ENCODE data around the gene ST6GALNAC6. TPM values are rescaled to one million over a fixed set of nuclear protein-coding genes. Genes with fewer than 3 reads are reported as not detected.

ST6GALNAC6 gene
- polyA plus RNA-seq, 1 donor from 2014 or later, result 44.2 TPM

DNA sequence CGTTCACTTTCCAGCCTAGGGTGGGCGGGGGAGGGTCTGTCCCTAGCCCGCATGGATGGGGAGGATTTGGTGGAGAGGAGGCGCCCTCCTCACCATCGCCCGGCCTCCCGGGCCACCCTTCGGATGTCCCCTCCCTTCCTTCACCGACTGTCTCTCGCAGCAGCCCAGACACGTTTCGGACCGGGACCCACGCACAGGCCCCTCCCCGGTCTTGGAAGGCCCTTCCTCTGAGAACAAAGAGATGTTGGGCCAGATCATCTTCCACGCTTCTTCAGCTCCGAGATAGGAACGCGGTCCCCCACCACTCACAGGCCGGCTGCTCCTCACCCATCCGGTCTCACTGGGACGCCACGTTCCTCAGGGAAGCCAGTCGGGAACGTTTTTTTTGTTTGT lies 38.9 kb upstream of the ST6GALNAC6 start:
- Histone ChIP-seq H3K79me2 (replicated peaks; ENCODE audit: insufficient read depth, low read length) (peaks cover 11% of the 10 kb centered on the region), H3K27me3 (ENCODE audit: insufficient read depth, low read depth, low read length) (no peaks in the 10 kb centered on the region), H4K20me1 (ENCODE audit: insufficient read depth) (no peaks in the 10 kb centered on the region), H3K9me2 (ENCODE audit: insufficient read depth, low read length) (no peaks in the 10 kb centered on the region), H2AFZ (ENCODE audit: low read depth, low read length) (no peak overlapping the region), H3K9me3 (ENCODE audit: low read length) (no peaks in the 10 kb centered on the region), H3F3A (ENCODE audit: insufficient read depth, low read length, poor library complexity, severe bottlenecking) (no peaks in the 10 kb centered on the region), H3K9ac (ENCODE audit: low read length) (no peak overlapping the region), H3K4me3 (ENCODE audit: low read length) (no peak overlapping the region), H3K36me3 (ENCODE audit: insufficient read depth, low read length) (no peaks in the 10 kb centered on the region), H3K27ac (ENCODE audit: low read length) (no peak overlapping the region), H3K4me2 (ENCODE audit: low read length) (no peak overlapping the region)
- no peak for TF ChIP-seq MXI1 (conservative IDR thresholded peaks at IDR 0.05; ENCODE audit: poor library complexity, severe bottlenecking)
- no peak for TF ChIP-seq TAF1 (IDR thresholded peaks at IDR 0.05; ENCODE audit: low read depth)
- no peak for TF ChIP-seq EZH2 (IDR thresholded peaks at IDR 0.05; ENCODE audit: borderline replicate concordance, insufficient read depth, low read length, poor library complexity, severe bottlenecking)

DNA sequence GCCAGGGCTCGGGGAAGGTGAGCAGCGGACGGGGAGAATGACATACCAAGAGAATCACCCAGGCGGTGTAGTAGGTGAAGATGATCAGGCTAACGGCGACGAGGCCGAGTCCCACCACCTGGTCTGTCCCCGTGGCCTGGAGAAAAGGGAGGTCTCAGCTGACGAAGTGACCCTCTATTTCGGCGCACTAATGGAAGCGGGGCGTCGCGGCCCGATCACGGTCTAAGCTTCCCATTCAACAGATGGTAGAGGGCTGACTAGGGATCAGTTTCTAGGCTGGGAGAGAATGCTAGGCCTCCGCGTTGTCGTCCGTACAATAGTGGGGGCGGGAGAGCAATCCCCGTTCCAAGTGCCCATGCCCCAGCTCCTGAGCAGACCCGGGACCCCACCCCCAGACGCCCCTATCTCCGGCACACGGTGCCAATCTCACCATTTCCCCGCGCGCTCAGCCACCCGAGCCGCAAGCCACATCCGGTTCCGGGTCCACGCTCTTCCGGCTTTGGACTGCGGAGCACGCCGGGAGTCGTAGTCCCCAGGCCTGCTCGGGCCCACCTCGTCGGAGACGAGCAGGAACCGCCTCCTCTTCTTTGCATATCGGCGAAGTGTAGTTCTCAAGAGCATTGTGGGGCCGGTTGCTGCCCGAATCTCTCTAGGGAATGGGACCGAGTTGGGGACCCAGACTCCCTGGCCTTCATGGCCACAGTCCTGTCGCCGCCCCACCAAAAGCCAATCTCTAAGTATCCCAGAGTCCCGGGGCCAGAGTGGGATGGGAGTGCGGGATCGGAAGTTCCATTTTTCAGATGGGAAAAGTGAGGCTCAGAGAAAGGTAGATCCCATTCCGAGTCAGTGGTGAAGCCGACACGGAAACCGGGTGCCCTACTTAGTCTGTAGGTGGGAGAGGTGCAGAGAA lies 38.2 kb upstream of the ST6GALNAC6 start, which contains the start of gene DPM2:
DPM2 (minus strand) TSS at position 467 of the 910 bp plus-strand sequence; CDS start at position 433, 34 bp downstream.
- no peaks in the 10 kb centered on the region for H3K9me3 ChIP-seq (ENCODE audit: low read length)
- H3F3A ChIP-seq (ENCODE audit: insufficient read depth, low read length, poor library complexity, severe bottlenecking), result no peaks in the 10 kb centered on the region
- peak within 1 kb of the TSS; percentile 65 for H3K9ac ChIP-seq (ENCODE audit: low read length)
- no peaks in the 10 kb centered on the region for H3K36me3 ChIP-seq (ENCODE audit: insufficient read depth, low read length)
- peak within 1 kb of the TSS; percentile 69 for H2AFZ ChIP-seq (ENCODE audit: low read depth, low read length)
- no peaks in the 10 kb centered on the region for H3K9me2 ChIP-seq (ENCODE audit: insufficient read depth, low read length)
- TF ChIP-seq POLR2AphosphoS5 (IDR thresholded peaks at IDR 0.05), result peak; percentile 70
- no peak for TF ChIP-seq TAF1 (IDR thresholded peaks at IDR 0.05; ENCODE audit: low read depth)
- peak; percentile 82 for TF ChIP-seq MXI1 (conservative IDR thresholded peaks at IDR 0.05; ENCODE audit: poor library complexity, severe bottlenecking)
- H4K20me1 ChIP-seq (ENCODE audit: insufficient read depth), result no peaks in the 10 kb centered on the region
- peak within 1 kb of the TSS; percentile 95 for H3K4me2 ChIP-seq (ENCODE audit: low read length)
- peaks cover 11% of the 10 kb centered on the region for H3K79me2 ChIP-seq (replicated peaks; ENCODE audit: insufficient read depth, low read length)
- peak within 1 kb of the TSS; percentile 16 for H3K27ac ChIP-seq (ENCODE audit: low read length)
- H3K4me3 ChIP-seq (ENCODE audit: low read length), result peak within 1 kb of the TSS; percentile 92
- no peaks in the 10 kb centered on the region for H3K27me3 ChIP-seq (ENCODE audit: insufficient read depth, low read depth, low read length)

DNA sequence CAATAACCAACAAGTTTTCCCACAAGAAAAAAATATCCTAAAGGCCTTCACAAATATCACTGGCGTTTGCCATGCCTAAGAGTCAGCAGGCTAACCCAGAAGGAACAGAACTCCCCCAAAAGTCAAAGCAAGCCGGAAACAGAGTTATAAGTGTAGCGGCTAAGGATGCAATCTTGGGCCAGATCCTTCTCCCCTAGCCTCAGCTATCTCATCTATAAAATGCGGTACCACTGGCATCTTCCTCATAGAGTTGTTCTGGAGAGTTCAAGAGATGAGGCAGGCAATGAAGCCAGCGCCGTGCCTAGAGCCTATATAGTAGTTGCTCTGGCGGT lies 37.6 kb upstream of the ST6GALNAC6 start:
- peak overlapping the region; percentile 92 for H3K4me3 ChIP-seq (ENCODE audit: low read length)
- peak overlapping the region; percentile 95 for H3K4me2 ChIP-seq (ENCODE audit: low read length)
- no peaks in the 10 kb centered on the region for H4K20me1 ChIP-seq (ENCODE audit: insufficient read depth)
- H3K79me2 ChIP-seq (replicated peaks; ENCODE audit: insufficient read depth, low read length), result peaks cover 11% of the 10 kb centered on the region
- no peak overlapping the region for H2AFZ ChIP-seq (ENCODE audit: low read depth, low read length)
- no peaks in the 10 kb centered on the region for H3K9me3 ChIP-seq (ENCODE audit: low read length)
- H3K27me3 ChIP-seq (ENCODE audit: insufficient read depth, low read depth, low read length), result no peaks in the 10 kb centered on the region
- no peaks in the 10 kb centered on the region for H3K36me3 ChIP-seq (ENCODE audit: insufficient read depth, low read length)
- H3K27ac ChIP-seq (ENCODE audit: low read length), result no peak overlapping the region
- H3F3A ChIP-seq (ENCODE audit: insufficient read depth, low read length, poor library complexity, severe bottlenecking), result no peaks in the 10 kb centered on the region
- no peaks in the 10 kb centered on the region for H3K9me2 ChIP-seq (ENCODE audit: insufficient read depth, low read length)
- no peak for TF ChIP-seq TAF1 (IDR thresholded peaks at IDR 0.05; ENCODE audit: low read depth)
- TF ChIP-seq MXI1 (conservative IDR thresholded peaks at IDR 0.05; ENCODE audit: poor library complexity, severe bottlenecking), result no peak
- no peak for TF ChIP-seq RAD21 (conservative IDR thresholded peaks at IDR 0.05)
- no peak for TF ChIP-seq EP300 (conservative IDR thresholded peaks at IDR 0.05; ENCODE audit: poor library complexity, severe bottlenecking)
- TF ChIP-seq, protein P1, sequence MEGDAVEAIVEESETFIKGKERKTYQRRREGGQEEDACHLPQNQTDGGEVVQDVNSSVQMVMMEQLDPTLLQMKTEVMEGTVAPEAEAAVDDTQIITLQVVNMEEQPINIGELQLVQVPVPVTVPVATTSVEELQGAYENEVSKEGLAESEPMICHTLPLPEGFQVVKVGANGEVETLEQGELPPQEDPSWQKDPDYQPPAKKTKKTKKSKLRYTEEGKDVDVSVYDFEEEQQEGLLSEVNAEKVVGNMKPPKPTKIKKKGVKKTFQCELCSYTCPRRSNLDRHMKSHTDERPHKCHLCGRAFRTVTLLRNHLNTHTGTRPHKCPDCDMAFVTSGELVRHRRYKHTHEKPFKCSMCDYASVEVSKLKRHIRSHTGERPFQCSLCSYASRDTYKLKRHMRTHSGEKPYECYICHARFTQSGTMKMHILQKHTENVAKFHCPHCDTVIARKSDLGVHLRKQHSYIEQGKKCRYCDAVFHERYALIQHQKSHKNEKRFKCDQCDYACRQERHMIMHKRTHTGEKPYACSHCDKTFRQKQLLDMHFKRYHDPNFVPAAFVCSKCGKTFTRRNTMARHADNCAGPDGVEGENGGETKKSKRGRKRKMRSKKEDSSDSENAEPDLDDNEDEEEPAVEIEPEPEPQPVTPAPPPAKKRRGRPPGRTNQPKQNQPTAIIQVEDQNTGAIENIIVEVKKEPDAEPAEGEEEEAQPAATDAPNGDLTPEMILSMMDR (IDR thresholded peaks at IDR 0.05; ENCODE audit: poor library complexity, severe bottlenecking), result no peak
- TF ChIP-seq EZH2 (IDR thresholded peaks at IDR 0.05; ENCODE audit: borderline replicate concordance, insufficient read depth, low read length, poor library complexity, severe bottlenecking), result no peak
- TF ChIP-seq, protein P2, sequence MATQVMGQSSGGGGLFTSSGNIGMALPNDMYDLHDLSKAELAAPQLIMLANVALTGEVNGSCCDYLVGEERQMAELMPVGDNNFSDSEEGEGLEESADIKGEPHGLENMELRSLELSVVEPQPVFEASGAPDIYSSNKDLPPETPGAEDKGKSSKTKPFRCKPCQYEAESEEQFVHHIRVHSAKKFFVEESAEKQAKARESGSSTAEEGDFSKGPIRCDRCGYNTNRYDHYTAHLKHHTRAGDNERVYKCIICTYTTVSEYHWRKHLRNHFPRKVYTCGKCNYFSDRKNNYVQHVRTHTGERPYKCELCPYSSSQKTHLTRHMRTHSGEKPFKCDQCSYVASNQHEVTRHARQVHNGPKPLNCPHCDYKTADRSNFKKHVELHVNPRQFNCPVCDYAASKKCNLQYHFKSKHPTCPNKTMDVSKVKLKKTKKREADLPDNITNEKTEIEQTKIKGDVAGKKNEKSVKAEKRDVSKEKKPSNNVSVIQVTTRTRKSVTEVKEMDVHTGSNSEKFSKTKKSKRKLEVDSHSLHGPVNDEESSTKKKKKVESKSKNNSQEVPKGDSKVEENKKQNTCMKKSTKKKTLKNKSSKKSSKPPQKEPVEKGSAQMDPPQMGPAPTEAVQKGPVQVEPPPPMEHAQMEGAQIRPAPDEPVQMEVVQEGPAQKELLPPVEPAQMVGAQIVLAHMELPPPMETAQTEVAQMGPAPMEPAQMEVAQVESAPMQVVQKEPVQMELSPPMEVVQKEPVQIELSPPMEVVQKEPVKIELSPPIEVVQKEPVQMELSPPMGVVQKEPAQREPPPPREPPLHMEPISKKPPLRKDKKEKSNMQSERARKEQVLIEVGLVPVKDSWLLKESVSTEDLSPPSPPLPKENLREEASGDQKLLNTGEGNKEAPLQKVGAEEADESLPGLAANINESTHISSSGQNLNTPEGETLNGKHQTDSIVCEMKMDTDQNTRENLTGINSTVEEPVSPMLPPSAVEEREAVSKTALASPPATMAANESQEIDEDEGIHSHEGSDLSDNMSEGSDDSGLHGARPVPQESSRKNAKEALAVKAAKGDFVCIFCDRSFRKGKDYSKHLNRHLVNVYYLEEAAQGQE (IDR thresholded peaks at IDR 0.05; ENCODE audit: borderline replicate concordance), result no peak
- no peak for TF ChIP-seq POLR2AphosphoS5 (IDR thresholded peaks at IDR 0.05)
- no peak for TF ChIP-seq SMC3 (conservative IDR thresholded peaks at IDR 0.05; ENCODE audit: poor library complexity)
- H3K9ac ChIP-seq (ENCODE audit: low read length), result peak overlapping the region; percentile 65

Data from neural cell (in vitro differentiated cells).